IPS-18c (cell line): ENCODE results near the gene PLA2G4A.

ENCODE experiments used
- H3K4me3 ChIP-seq: 2 replicates; pipeline ENCODE4 v1.7.0; 2013; ENCODE audit warnings: low read depth, mild to moderate bottlenecking, low read length, moderate library complexity; ENCODE audit not compliant: insufficient read depth
- H3K9me3 ChIP-seq: one replicate; pipeline ENCODE4 v1.6.1; 2013; ENCODE audit warnings: mild to moderate bottlenecking, low read length, moderate library complexity; ENCODE audit not compliant: control insufficient read depth, insufficient read depth

PLA2G4A gene

GRCh38 chr1:186854102-186854501 is 25.4 kb downstream of the PLA2G4A start:
- H3K9me3 ChIP-seq: no peaks in the 10 kb centered on the region
- H3K4me3 ChIP-seq: no peak overlapping the region

DNA sequence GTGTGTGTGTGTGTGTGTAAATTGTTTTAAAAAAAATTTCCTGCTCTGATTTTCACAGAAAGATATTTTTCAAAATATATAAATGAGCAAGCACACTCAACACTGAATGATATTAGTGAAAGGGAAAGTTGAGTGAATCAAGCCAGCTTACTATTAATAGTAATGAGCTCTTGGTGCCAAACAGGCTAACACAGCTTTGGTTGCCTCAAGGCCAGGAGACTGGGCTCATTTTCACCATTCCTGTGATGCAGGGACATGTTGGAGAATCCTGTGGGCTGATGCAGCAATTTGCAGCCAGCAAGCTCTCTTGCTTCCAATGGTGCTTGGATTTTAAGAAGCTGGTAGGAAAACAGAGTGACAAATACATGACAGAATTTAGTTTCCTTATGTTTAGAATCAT is 30.2 kb downstream of the PLA2G4A start:
- H3K9me3 ChIP-seq: no peaks in the 10 kb centered on the region
- H3K4me3 ChIP-seq: no peak overlapping the region

DNA sequence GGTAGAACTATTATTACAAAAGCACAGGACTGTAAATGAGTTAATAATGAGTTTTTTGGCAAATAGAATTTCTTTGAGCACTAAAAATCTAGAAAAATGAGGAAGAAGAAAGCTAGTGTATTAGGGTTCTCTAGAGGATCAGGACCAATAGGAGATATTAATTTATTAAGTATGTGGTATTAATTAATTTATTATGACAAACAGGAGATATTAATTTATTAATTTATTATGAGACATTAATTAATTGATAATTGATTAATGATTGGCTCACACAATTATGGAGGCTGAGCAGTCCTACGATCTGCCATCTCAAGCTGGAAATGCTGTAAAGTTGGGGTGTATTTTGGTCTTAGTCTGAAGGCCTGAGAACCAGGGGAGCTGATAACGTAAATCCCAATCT is 31.2 kb downstream of the PLA2G4A start:
- H3K4me3 ChIP-seq: no peak overlapping the region
- no peaks in the 10 kb centered on the region for H3K9me3 ChIP-seq

- H3K4me3 ChIP-seq: no peak overlapping the region
Measured at GRCh38 chr1:186864296-186864695, 35.5 kb downstream of the PLA2G4A start.

DNA sequence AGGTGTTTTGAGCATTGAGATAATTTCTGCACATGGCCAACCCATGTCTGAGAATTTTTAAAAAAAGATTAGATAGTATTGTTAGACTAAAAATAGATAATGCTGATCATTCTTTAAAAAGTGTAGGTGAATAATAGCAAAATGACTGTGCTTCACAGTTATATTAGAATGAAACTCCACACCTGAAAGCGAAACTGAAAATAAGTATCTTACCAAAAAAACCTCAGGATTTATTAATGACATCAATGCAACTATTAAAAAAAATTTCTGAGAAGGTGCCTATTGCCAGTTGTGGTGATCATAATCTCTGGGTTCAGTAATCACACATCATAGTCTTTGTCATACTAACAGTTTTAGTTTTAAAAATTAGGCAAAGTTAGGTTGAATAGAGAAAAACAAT is 36.5 kb downstream of the PLA2G4A start:
- H3K9me3 ChIP-seq: no peaks in the 10 kb centered on the region
- no peak overlapping the region for H3K4me3 ChIP-seq

More at GRCh38 chr1:186864296-186864695, 35.5 kb downstream of the PLA2G4A start:
- no peaks in the 10 kb centered on the region for H3K9me3 ChIP-seq

- no peak overlapping the region for H3K4me3 ChIP-seq
- H3K9me3 ChIP-seq: no peaks in the 10 kb centered on the region
Measured at GRCh38 chr1:186865857-186866256, 37.1 kb downstream of the PLA2G4A start.

- Histone ChIP-seq H3K4me3 (no peak overlapping the region), H3K9me3 (no peaks in the 10 kb centered on the region)
Measured at GRCh38 chr1:186869526-186870228, 40.9 kb downstream of the PLA2G4A start.

DNA sequence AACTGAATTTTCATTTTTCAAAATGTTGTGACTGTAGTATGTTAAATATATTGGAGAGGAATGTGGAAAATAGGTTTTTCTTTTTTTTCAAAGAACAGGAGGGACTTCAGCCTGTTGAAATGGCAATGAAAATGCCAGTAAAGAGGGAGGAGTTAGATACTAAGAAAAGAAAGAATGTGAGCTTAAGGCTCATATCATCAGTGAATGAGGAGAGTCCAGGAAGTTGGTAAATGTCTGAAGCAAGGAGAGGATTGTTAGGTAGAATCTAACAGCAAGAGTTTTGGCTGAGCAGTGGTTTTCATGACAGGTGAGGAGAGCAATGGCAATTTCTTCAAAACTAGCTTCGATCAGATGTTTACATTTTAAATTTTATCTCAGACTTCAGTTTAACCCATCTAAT is 43.0 kb downstream of the PLA2G4A start:
- Histone ChIP-seq H3K9me3 (no peaks in the 10 kb centered on the region), H3K4me3 (no peak overlapping the region)

- H3K4me3 ChIP-seq: no peak overlapping the region
- H3K9me3 ChIP-seq: no peaks in the 10 kb centered on the region
Measured at GRCh38 chr1:186872291-186872690, 43.5 kb downstream of the PLA2G4A start.

- Histone ChIP-seq H3K4me3 (no peak overlapping the region), H3K9me3 (no peaks in the 10 kb centered on the region)
Measured at GRCh38 chr1:186873687-186874086, 44.9 kb downstream of the PLA2G4A start.

DNA sequence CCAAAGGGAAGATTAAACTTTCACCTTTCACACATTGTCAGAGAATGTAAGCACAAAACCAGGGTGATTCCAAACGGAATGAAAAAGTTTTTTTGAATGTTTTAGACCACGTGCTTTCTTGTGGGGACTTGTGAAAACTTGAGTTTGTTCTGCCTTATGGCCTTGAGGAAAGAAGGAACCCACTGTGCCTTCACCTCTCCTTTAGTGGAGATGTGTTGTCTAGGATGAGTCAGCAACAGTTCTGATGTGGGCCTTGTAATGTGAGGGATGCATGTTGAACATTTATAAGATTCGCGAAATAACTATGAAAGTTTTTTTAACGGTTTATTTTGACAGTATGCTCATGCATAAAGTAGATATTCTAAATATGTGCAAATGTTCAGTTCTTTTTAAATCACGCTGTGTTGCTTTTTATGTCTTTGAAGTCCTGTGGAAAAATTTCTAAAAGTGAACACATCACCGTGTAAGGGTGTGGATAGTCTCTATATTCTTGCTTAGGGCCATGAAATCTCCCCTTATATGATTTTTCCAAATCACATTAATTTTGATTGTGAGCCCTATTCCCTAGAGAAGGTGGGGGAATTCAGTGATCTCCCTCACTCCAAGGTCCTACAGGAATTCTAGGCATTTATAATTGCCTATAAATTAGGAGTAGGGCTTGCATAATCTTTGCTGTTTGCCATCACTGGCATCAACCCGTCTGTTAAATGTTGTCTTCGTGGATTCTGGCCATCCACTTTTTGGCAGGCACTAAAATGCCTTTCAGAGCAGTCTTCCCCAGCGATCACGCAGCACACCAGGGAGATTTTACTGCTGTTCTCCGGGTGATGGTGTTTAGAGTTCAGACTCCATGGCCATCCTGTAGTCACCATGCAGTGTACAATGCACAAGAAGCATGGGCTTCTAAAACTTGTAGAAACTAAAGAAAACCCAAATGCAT is 47.4 kb downstream of the PLA2G4A start:
- no peaks in the 10 kb centered on the region for H3K9me3 ChIP-seq
- H3K4me3 ChIP-seq: no peak overlapping the region

DNA sequence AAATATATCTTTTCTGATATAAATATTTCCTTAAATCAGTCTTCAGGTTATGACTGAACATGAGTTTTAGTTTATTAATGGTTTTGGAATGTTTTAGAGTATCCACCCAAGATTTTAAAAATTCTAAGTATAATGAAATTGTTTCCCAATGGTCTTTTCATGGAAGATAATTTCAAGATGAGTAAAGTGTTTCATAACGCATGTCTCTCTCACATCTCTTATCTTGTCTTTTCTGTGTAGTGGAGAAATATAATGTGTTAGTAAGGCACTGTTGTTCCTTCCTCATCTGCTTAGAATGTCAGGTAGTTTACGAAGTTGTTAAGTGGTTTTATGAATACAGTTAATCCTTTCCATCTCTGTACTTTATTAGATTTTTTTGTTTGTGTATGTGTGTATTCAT is 49.6 kb downstream of the PLA2G4A start:
- Histone ChIP-seq H3K4me3 (no peak overlapping the region), H3K9me3 (no peaks in the 10 kb centered on the region)

- H3K4me3 ChIP-seq: no peak overlapping the region
- H3K9me3 ChIP-seq: no peaks in the 10 kb centered on the region
Measured at GRCh38 chr1:186880982-186881381, 52.2 kb downstream of the PLA2G4A start.

DNA sequence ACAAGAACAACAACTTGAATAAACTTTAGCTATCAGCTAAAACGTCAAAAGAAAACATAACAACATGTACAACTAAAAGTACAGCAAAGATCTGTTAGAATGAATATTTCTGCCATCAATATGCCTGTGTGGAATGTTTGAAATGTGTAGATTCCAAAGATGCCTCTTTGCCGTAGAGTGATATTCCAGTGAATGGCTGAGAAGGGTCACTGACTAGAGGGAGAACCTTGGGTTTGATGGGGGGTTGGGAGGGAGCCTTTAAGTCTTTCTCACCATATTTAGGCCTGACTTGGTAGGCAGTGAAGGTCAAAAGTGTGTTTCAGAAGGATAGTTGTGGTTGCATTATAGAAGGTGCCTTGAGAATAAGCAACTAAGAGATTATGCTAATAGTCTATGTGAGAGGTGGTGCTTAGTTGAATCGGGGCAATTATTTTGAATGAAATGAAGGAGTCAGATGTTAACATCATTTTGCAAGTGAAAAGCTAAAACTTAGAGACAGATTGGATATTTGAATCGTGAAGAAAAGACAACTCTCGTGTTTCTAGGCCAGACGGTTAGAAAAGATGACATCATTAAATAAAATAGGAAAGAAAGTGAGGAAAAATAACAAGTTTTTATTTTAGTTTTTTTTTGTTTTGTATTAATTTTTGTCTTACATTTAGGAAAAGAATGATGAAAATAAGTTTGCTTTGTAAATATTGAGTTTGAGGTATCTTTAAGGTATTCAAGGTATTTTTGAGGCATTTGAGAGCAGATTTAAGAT is 53.8 kb downstream of the PLA2G4A start:
- no peaks in the 10 kb centered on the region for H3K9me3 ChIP-seq
- no peak overlapping the region for H3K4me3 ChIP-seq

DNA sequence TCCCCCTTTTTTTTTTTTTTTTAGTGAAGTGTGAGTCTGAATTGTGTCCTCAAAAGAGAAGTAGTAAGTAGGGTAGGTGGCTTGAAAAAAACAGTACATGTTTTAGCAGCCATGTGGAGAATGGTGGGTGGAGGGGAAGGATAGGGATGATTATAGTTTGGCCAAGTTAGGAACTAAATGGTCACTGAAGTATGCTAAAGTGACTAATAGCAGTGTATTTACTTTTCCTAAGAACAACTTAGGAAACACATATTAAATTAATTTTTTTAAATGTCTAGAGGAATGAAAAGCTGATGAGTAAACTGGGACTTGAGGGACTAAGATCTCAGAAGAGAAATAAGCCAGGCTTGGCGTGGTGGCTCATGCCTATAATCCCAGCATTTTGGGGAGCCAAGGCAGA is 55.5 kb downstream of the PLA2G4A start:
- Histone ChIP-seq H3K4me3 (no peak overlapping the region), H3K9me3 (no peaks in the 10 kb centered on the region)

GRCh38 chr1:186887203-186887602 is 58.5 kb downstream of the PLA2G4A start:
- Histone ChIP-seq H3K9me3 (no peaks in the 10 kb centered on the region), H3K4me3 (no peak overlapping the region)

DNA sequence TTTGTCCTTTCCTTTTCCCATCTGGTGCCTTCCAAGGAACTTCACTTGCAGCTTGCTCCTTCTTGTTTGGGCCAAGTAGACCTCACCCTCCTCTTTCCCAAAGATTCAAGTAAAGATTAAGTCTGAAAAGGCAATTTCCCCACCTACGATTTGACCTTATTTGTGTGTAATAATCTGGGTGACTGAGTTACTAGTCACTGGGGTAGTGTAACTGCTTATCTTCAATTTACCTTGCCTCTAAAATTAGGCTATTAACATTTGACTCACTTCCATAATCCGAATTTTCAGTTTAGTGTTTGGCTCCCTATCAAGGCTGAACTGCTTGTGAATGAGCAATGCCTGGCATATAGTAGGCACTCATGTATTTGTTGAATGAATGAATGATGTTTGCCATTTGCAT is 59.6 kb downstream of the PLA2G4A start:
- H3K4me3 ChIP-seq: no peak overlapping the region
- H3K9me3 ChIP-seq: no peaks in the 10 kb centered on the region

GRCh38 chr1:186892936-186893335 is 64.2 kb downstream of the PLA2G4A start:
- H3K9me3 ChIP-seq: no peaks in the 10 kb centered on the region

More at GRCh38 chr1:186892936-186893335, 64.2 kb downstream of the PLA2G4A start:
- no peak overlapping the region for H3K4me3 ChIP-seq
